ENCODE data around the gene ANKRD31.
A peak's percentile ranks its signal among the peaks of the same experiment; 100 is the strongest.
"Not testable (repeated sequence)": the region's sequence is repeated elsewhere in the genome, so short reads cannot be mapped to it uniquely, and the experiment has no call there.

Gene ANKRD31, protein sequence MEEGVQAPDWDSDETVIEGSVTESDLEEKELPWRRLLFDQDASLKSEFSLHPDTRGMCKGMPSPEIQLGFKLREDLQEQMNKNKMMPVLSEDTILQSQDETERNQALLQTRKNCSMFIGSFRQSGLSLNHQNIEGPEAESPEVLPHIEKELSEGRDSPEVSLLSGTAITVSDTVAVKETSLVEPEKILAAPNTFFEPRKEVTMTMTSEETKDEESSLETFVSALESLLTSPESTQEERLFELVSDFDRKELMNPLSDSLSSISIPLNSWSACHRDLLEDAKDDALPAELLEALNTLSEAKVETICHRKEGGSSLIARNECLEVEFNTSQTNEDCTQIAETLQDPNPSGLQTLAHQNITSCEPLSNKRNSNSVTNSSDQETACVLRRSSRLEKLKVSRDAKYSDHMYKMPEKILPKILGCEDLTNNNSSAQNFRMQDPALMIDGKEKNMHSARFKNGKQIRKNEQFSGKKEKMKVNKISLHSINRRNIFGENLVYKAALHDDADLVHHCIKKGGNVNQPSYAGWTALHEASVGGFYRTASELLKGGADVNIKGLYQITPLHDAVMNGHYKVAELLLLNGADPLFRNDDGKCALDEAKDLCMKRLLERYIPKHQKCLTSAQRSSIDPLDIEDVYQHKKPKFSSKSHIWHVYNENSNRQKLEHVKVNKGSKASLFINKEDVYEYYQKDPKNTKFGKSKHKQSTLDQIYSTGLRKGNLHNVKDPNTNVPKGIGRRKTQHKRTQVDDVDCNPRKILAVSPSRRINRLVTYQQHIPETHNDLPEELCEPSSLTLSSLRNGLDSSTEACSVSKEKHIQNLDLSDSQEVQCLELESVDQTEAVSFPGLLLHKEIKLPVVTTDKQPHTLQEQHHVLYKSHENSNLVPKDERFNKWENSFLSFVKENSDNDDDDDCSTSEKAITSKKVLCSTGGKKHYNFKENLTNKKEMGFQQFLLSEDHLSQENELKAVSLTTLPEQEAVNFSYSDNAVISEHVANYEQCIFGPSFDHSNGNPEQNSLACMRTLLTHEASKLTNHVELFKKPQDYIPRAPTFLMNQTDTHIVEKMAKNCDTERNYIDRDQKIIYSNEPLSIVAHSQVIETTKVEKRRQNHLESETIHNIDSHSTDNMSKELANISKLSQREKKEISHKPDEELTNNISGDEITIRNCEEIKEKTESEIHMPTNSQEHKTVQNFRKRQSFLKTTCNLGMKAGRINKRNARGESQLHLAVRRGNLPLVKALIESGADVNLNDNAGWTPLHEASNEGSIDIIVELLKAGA (N-terminal part only)

DNA sequence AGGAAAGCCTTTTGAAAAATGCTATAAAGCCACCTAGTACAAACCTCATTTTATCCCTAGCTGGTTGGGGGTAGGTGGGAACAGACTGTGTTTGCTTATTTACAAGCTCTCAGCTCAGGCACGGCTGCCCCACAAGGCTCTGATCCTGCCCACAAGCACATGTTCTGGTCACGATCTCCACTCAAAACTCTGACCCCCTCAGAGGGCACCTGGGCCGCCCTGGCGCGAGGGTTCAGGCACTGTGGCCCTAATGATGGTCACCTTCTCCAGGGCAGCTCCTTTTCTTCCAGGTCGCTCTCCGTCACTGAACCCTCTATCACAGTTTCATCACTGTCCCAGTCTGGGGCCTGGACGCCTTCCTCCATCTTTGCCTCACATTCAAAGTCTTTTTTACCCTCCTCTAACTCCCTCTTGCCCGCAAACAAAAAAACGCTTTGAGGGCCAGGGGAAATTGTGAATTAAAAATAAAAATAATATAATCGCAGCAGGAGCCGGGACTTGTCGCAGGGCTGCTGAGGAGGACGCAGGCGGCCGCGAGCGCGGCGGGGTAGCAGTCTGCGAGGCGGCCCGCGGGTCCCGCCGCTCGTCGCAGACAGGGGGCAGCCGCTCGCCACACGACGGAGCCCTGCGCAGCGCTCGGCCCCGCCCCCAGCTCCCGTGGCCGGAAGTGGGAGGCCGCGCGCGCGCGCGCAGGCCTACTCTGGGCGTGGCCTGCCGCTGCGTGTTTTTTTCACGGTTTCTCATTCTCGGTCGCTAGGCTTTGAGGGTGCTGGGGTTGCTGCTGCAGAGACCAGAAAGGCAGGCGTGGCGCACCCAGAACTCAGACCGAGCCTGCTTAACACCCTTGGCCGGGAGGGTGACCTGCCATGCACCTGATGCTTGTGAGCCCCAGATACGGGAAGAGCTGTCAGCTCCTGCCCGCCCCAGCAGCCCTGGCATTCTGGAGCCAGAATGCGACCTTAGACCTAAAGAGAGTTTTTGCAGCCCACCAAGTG is at the start of gene ANKRD31:
Gene ANKRD31, minus strand, starts transcription at position 557 of the 995 bp plus-strand sequence. Its CDS starts 192 bp downstream, at position 365.
- peak; percentile 77 to 87 (median 84) for DNase-seq (ENCODE audit: low read depth in 3 of 3, low spot score in 1 of 3)

DNA sequence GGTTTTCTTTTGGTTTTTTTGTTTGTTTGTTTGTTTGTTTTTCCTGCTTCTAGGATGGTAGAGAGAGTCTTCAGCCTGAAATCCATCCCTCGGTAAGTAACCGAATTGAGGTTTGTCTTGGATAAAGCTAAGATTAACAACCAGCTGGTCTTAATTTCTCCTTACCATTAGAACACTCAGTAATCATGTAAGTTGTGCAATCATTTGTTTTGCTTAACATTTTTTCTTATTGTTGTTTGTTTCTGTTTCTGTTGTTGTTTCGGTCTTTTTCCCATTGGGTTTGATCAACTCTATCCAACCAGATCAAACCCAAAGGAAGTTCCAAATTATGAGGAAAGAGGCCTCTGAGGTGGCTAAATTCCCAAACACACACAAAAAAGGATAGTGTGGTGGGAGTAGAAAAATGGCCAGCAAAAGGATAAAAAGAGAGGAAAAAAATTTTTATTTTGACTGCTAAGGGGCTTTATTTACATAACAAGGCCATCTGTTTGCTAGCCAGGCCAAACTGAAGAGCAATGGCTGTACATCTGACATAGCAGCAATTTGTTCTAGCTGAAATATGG is 49.6 kb upstream of the ANKRD31 start:
- no peak for DNase-seq (ENCODE audit: low read depth in 3 of 3, low spot score in 1 of 3)

DNA sequence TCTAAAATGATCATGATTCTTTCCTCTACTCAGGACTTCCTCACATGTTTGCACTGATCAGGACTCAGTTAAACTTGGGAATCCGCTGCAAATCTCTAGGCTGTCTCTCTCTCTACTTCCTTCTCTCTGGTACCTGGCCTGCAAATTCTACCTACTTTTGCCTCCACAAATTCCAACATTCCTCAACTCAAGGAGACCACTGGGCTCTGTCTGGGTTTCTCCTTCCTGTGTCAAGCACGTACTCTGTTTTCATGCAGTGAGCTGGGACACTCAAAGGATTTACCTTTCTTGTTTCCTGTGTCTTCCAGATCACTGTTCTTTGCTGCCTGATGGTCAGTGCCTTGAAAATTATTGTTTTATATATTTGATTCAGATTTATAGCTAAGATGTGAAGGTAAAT is 45.9 kb upstream of the ANKRD31 start:
- DNase-seq (ENCODE audit: low read depth in 3 of 3, low spot score in 1 of 3): no peak

DNA sequence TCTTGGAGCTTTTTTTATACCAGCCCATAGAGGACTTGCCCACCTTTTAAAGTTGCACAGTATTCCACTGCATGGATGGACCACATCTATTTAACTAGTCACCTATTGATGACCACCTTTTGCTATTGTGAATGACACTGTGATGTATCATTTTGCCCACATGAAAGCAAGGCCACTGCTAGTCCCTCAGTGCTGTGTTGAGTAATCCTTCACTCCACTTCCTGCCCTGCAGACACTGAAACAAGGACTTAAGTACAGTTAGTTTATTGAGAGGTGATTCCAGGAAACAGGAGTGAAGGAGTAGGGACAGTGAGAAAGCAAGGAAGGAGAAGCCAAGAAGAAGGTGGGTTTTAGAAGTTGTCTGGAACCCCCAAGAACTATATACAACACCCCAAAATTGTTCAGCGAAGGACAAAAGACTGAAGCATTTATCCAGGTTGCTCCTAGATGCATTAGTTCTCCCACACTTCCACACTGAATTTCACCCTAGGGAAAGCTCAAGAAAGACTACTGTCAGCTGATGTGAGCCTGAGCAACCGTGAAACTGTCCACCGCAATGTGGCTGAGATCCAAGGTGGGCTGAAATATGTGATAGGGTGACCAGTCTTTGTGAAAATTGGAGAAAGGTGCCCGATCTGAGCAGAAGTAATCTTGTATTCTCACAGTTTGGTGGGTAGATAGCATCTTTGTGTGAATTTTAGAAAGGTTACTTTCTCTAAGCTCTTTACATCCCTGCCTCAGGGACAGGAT is 45.2 kb upstream of the ANKRD31 start:
- no peak for DNase-seq (ENCODE audit: low read depth in 3 of 3, low spot score in 1 of 3)

DNA sequence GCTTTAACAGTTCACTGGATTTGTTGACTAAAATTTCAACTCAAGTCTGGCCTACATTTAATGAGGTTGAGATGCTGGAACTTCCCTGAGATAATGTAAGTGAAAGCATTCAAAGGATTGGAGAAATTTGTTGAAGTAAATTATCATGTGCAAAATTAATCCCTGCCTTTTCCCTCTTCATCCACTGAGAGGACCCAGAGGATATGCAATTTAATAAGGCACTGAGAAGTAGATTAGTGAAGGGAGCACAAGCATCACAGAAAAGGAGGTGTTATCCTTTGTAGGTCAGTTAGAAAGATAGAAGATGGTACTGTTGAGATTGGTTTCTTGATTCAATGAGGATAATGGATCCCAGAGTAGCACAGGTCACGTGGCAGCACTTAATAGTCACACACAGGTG is 42.6 kb upstream of the ANKRD31 start:
- DNase-seq (ENCODE audit: low read depth in 3 of 3, low spot score in 1 of 3): no peak

DNA sequence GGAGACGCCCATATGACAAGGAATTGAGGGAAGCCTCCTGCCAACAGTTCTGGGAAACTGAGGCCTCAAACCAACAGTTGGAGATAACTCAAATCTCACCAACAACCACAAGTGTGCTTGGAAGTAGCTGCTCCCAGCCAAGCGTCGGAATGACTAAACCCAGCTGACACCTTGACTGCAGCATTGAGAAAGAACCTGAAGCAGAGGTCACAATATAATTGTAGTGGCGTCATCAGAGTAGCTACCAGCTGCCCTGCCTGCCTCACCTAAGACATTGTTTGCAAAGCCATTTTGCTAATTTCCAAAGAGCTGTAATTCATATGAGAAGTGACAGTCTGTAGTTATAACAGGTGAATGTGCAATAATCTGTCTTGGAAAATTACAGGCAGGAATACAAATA is 40.8 kb upstream of the ANKRD31 start:
- DNase-seq (ENCODE audit: low read depth in 3 of 3, low spot score in 1 of 3): no peak

DNA sequence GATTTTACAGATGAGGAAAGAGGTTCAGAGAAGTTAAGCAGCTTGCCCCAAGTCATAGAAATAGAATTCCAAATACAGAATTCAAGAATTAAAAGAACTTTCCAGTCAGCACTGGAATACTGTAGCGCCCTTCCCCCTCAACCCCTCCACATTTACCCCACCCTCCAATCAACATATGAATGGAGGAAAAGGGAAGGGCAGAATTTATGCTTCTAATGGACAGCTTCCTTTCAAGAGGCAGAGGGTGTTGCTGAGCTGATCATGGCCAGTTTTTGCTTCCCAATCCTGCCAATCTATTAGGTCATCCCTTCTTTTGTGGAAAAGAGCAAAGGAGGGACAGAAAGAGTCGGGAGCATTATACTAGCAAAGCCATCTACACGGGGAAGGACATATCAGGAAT is 39.1 kb upstream of the ANKRD31 start:
- DNase-seq (ENCODE audit: low read depth in 3 of 3, low spot score in 1 of 3): no peak

DNA sequence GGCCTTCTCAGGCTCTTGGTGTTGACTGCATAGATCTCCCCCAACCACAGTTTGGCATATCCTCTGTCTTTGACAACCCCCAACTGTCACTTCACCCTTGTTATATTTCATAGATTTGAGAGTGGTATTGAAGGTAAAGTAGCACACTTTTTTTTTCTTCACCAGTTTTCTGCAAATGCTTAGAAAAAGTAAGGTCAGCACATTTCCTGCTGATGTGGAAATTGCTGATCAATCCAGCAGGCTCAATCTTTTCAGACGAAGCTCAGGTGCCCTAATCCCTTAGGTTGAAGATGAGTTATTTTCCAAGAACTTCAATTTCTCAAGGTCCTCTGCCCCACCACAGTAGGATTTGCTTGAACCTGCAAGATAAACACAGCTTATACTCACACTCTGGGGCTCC is 38.5 kb upstream of the ANKRD31 start:
- no peak for DNase-seq (ENCODE audit: low read depth in 3 of 3, low spot score in 1 of 3)

DNA sequence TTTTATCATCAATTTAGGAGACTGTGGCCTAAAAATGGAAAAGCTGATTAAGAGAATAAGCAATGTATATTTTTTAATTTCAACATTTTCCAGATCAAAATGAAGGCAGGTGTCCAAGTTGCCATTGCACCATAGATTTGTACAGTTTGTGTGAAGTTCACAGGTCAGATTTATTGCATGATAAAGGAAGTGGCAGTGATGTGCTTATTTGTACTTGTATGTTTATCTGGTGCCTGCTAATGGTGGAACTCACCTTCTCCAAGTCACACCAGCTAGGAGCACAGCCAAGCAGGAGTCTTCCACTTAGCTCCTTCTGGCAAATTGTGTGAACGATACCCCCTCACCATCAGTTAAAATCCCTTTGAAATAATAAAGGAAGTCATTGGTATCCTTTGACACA is 37.8 kb upstream of the ANKRD31 start:
- no peak for DNase-seq (ENCODE audit: low read depth in 3 of 3, low spot score in 1 of 3)

DNA sequence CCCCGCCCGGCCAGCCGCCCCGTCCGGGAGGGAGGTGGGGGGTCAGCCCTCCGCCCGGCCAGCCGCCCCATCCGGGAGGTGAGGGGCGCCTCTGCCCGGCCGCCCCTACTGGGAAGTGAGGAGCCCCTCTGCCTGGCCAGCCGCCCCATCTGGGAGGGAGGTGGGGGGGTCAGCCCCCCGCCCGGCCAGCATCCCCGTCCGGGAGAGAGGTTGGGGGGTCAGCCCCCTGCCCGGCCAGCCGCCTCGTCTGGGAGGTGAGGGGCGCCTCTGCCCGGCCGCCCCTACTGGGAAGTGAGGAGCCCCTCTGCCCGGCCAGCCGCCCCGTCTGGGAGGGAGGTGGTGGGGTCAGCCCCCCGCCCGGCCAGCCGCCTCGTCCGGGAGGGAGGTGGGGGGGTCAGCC is 33.9 kb upstream of the ANKRD31 start:
- not testable (repeated sequence) for DNase-seq (ENCODE audit: low read depth in 3 of 3, low spot score in 1 of 3)

DNA sequence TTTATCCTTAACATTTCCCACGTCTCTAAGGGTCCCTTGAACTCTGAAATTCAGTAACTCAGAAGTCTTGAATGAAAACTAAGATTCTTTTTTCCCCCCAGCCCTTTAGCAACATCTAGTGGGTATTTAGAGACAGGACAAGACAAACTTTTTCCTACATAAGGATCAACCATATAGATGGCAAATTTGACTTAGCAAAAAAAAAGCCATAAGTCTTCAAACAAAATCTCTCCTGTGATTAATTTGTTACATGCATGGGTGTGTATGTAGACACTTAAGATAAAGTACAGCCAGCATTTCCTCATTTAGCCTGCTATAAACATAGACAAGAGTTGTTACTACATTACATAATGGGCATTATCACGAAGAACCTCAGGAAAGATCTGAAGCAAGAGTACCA is 29.1 kb upstream of the ANKRD31 start:
- no peak for DNase-seq (ENCODE audit: low read depth in 3 of 3, low spot score in 1 of 3)

DNA sequence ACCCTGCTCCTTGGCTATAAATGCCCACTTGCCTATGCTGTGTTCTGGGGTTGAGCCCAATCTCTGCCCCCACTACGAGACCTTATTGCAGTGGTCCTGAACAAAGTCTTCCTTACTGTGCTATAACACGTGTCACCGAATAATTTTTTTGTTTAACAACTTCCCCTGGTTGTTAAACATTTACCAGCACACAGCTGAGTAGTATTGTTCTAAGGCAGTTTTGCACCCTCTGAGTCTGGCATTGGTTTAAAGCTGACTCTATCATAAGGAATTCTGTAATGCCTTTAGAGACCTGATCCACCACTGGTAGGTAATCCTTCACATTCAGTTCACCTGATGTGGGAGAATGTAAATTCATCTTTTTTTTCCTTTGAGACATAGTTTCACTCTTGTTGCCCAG is 25.6 kb upstream of the ANKRD31 start:
- DNase-seq (ENCODE audit: low read depth in 3 of 3, low spot score in 1 of 3): no peak

DNA sequence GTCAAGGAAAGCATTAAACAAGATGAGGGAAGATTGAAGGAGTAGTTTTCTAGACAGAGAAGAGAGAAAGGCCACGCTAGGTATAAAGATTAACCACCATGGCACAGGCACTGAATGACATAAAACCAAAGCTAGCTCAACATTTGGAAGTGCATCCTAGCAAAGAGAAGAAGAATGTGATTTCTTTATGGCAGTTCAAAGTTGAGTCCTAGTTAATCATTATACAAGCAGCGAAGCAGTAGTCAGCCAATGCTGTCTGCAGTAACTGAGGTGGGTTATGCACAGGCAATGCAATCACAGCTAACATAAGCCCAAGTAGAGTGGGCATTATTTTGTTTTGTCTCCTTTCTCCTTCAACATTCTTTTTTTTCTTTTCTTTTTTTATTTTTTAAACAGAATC is 24.0 kb upstream of the ANKRD31 start:
- DNase-seq (ENCODE audit: low read depth in 3 of 3, low spot score in 1 of 3): no peak

DNA sequence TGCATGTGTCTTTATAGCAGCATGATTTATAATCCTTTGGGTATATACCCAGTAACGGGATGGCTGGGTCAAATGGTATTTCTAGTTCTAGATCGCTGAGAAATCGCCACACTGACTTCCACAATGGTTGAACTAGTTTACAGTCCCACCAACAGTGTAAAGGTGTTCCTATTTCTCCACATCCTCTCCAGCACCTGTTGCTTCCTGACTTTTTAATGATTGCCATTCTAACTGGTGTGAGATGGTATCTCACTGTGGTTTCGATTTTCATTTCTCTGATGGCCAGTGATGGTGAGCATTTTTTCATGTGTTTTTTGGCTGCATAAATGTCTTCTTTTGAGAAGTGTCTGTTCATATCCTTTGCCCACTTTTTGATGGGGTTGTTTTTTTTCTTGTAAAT is 13.8 kb upstream of the ANKRD31 start:
- DNase-seq (ENCODE audit: low read depth in 3 of 3, low spot score in 1 of 3): not testable (repeated sequence)

DNA sequence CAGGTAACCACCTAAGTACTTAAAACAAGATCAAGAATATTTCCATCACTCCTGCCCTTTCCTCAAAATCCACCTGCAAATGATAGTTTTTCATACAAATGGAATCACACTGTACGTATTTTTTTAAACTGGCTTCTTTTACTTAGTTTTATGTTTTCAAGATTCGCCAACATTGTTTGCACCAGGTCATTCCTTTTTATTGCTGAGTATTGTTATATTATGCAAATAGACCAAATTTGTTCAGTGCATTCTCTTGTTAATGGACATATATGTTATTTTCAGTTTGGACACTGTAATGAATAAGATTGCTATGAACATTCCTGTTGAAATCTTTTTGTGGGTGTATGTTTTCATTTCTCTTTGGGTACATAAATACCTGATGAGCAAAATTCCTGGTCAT is 8.3 kb upstream of the ANKRD31 start:
- no peak for DNase-seq (ENCODE audit: low read depth in 3 of 3, low spot score in 1 of 3)

DNA sequence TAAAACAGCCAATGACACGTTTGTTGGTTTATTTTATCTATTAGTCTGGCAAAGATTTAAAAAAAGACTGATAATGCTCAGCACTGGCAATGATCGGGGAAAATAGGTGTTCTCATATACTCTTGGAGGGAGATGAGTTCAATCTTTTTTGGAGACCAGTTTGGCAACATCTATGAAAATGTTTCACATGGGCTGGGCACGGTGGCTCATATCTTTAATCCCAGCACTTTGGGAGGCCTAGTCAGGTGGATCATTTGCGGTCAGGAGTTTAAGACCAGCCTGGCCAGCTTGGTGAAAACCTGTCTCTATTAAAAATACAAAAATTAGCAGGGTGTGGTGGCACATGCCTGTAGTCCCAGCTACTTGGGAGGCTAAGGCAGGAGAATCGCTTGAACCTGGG is 6.8 kb upstream of the ANKRD31 start:
- no peak for DNase-seq (ENCODE audit: low read depth in 3 of 3, low spot score in 1 of 3)

DNA sequence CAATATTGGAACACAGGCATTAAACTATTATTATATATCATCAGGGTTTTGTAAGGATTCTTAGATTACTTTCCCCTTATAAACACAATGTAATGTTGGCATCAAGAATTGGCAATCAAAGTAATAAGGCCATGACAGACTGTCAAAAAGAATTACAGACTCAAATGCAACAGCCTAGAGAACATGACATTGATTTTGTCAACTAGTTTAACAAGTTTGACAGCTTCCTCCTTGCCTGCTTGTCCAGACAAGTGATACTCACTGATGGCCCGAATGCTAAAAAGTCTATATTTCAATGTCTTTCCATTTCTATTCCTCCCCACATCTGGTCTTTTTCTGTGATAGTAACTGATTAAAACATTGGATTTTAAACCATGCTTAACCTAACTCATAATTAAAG is 6.4 kb upstream of the ANKRD31 start:
- DNase-seq (ENCODE audit: low read depth in 3 of 3, low spot score in 1 of 3): no peak

DNA sequence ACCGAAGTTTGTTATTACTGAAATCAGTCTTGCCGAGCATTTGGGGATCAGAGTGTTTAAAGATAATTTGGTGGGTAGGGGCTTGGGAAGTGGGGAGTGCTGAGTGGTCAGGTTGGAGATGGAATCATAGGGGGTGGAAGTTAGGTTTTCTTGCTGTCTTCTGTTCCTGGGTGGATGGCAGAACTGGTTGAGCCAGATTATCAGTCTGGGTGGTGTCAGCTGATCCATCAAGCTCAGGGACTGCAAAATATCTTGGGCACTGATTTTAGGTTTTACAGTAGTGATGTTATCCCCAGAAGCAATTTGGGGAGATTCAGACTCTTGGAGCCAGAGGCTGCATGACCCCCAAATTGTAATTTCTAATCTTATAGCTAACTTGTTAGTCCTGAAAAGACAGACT is 5.4 kb upstream of the ANKRD31 start:
- DNase-seq (ENCODE audit: low read depth in 3 of 3, low spot score in 1 of 3): no peak

DNA sequence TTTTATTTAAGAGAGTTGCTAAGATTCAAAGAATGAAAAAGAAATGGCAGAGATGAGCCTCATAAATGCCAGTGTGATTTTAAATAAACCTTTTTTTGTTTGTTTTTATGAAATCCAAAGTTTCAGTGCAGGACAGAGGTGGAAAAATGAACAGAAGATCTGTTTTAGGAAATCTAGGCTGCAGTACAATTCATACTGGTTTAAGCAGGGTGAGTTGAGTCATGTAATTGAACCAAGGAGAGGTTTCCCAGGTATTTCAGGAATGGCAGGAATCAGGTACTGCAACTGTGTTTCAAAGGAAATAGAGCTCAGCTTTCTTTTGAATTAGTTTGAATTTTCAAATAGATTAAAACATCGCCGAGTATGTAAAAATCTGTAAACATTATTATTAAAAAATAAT is 3.0 kb upstream of the ANKRD31 start:
- no peak for DNase-seq (ENCODE audit: low read depth in 3 of 3, low spot score in 1 of 3)
